Measurements from ENCODE around the gene PCDH15. TPM values are rescaled to one million over a fixed set of nuclear protein-coding genes. Genes with fewer than 3 reads are reported as not detected.
A peak's percentile ranks its signal among the peaks of the same experiment; 100 is the strongest.

PCDH15 gene
- total RNA-seq, 1 donor from 2014 or later = 0.16 TPM

GRCh38 chr10:53843736-53844362 is 957.2 kb downstream of the PCDH15 start:
- no peak for ATAC-seq (ENCODE audit: poor library complexity)
- intact Hi-C loops (cut with DNase I) = no loop called here
- DNase-seq = no peak

- intact Hi-C loops (cut with DNase I) = no loop called here
- ATAC-seq (ENCODE audit: poor library complexity) (no peak), DNase-seq (no peak)
Measured at GRCh38 chr10:53841483-53842145, 959.4 kb downstream of the PCDH15 start.

DNA sequence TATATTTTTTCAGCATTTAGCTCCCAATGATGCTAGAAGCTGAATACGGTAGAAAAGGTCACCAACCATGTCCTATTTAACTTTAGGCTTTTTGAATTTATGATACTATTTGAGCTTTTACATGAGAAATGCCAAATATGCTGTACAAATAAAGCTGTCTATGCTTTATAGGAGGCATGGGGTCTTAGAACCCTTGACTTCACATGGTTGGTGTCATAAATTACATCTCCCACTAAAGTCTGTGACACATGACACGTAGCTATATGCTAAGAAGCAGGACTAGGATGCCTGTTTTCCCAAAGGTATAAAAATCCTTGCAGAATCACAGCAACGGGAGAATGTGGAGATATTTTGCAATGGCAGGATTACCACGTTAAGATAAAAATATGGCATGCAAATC is 960.4 kb downstream of the PCDH15 start:
- intact Hi-C loops (cut with DNase I) = no loop called here
- ATAC-seq (ENCODE audit: poor library complexity) (no peak), DNase-seq (no peak)

DNA sequence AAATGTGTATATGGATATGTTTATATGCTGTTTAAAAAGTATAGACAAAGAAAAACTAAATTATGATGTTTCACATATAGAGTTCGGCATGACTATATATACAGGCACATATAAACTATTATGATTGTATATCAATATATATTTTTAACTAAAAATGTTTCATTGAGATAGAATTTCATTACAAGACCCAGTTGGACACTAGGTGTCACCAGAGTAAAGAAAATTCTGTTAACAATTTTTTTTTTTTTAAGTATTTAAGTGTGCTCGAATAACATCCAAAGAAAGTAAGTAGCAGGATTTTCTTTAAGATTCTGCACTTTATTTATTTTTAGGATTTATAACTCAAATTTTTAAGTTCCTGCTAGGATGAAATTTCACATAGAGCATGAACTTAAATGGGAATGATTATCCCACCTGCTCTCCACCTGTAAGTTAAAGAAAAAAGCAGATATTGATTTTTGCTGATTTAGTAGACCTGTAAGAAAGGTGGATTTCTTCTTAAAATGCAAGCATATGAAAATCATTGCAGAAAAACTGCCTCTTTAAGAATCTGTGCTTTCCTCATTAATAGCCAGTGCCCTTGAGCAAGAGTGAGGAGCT is 961.5 kb downstream of the PCDH15 start:
- DNase-seq (no peak), ATAC-seq (ENCODE audit: poor library complexity) (no peak)
- intact Hi-C loops (cut with DNase I) = no loop called here

- DNase-seq (no peak), ATAC-seq (ENCODE audit: poor library complexity) (no peak)
- intact Hi-C loops (cut with DNase I) = no loop called here
Measured at GRCh38 chr10:53836638-53837037, 964.4 kb downstream of the PCDH15 start.

GRCh38 chr10:53833908-53834307 is 967.1 kb downstream of the PCDH15 start:
- DNase-seq = no peak
- ATAC-seq (ENCODE audit: poor library complexity) = no peak
- intact Hi-C loops (cut with DNase I) = no loop called here

GRCh38 chr10:53827261-53827660 is 973.8 kb downstream of the PCDH15 start:
- no peak for DNase-seq
- intact Hi-C loops (cut with DNase I) = no loop called here
- no peak for ATAC-seq (ENCODE audit: poor library complexity)

DNA sequence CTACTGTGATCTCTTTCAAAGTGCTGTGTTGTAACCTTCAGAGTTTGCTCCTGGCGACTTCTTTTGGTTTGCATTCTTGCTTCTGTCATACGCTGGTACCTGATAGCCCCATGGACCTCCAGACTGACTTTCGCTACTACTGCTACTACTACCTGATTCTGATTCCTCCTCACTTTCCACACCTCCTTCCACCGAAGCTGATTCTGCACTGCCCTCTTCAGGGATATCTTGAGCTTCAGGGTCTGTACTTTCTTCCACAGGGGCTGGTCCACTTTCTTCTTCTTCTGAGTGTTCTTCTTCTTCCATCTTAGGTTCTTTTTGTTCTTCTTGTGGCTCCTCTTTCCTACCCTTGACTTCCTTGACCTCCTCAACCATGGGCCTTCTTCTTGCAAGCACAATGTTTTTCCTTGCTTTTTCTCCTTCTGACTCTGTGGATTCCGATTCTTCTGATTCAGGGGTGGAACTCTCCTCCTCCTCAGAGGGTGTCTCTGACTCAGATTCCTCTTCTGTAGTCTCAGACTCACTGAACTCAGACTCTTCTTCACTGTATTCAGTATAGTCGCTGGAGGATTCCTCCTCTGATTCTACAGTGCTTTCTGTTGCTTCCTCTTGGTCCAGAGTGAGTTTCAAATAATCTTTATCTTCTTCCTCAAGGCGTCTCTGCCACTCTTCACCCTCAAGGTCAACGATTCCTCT is 992.2 kb downstream of the PCDH15 start:
- intact Hi-C loops (cut with DNase I) = no loop called here
- no peak for ATAC-seq (ENCODE audit: poor library complexity)
- no peak for DNase-seq

GRCh38 chr10:53786236-53786900 is 1014.7 kb downstream of the PCDH15 start:
- DNase-seq (no peak), ATAC-seq (ENCODE audit: poor library complexity) (no peak)
- intact Hi-C loops (cut with DNase I) = no loop called here

DNA sequence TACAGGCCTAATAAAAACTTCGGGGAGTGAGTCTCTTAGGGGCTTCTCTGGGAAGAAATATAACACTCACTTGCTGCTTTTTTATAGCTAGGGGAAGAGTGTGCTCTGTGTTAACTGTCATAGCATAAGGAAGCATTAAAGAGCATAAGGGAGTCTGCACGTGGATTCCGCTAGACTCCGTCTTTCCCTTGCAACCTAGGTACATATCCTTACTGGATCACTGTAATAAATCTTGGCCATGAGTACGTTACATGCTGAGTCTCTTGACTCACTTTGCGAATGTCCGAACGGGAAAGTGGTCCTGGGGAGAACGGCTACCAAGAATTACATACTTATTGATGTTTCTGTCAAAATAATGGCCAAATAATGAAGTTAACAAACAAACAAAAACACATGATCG is 1029.3 kb downstream of the PCDH15 start:
- intact Hi-C loops (cut with DNase I) = no loop called here
- ATAC-seq (ENCODE audit: poor library complexity) = no peak
- DNase-seq = no peak

- no peak for ATAC-seq (ENCODE audit: poor library complexity)
- intact Hi-C loops (cut with DNase I) = no loop called here
- DNase-seq = no peak
Measured at GRCh38 chr10:53770903-53771302, 1030.1 kb downstream of the PCDH15 start.

DNA sequence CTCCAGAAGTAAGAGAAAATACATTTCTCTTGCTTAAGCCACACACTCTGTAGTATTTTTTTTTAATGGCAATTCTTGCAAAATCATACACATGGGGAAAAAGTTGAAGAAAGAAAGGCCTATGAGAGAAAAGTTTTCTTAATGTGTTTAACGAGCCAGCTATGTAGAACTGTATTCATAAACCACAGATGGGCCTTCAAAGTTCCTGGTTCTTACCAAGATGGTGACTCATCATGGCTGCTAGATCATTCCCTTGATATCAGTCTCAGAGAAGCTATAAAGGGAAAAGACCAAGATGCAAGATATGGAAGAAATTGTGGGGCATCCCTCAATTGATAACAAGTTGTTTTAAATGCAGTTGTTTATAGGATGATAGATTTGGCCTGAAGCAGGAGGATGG is 1035.7 kb downstream of the PCDH15 start:
- no peak for ATAC-seq (ENCODE audit: poor library complexity)
- intact Hi-C loops (cut with DNase I) = no loop called here

GRCh38 chr10:53754596-53755250 is 1046.3 kb downstream of the PCDH15 start:
- ATAC-seq (ENCODE audit: poor library complexity) (no peak), DNase-seq (peak; percentile 30)
- intact Hi-C loops (cut with DNase I) = no loop called here

More for the DNA sequence above, 1035.7 kb downstream of the PCDH15 start:
- DNase-seq = no peak

Small RNAs within 50 kb of the gene (microRNA-seq; reads per million reads assigned to microRNA genes)
- not detected for gene MIR548F1
